HG03378 (cell line): ENCODE data around the gene CFAP92.
"Not testable (repeated sequence)": the region's sequence is repeated elsewhere in the genome, so short reads cannot be mapped to it uniquely, and the experiment has no call there.

Experiments
- ATAC-seq: cut with Tn5 transposase; IDR thresholded peaks from one replicate; pipeline ENCODE4 v1.9.1; 2021; ENCODE audit warnings: mild to moderate bottlenecking, moderate library complexity; ENCODE audit not compliant: unreplicated experiment

CFAP92 gene

GRCh38 chr3:128907706-128908445, 86.0 kb downstream of the CFAP92 start:
- ATAC-seq = no peak

- no peak for ATAC-seq
These were observed 86.9 kb downstream of the CFAP92 start for GRCh38 chr3:128906804-128907525.

GRCh38 chr3:128906031-128906803, 87.7 kb downstream of the CFAP92 start:
- ATAC-seq = no peak

DNA sequence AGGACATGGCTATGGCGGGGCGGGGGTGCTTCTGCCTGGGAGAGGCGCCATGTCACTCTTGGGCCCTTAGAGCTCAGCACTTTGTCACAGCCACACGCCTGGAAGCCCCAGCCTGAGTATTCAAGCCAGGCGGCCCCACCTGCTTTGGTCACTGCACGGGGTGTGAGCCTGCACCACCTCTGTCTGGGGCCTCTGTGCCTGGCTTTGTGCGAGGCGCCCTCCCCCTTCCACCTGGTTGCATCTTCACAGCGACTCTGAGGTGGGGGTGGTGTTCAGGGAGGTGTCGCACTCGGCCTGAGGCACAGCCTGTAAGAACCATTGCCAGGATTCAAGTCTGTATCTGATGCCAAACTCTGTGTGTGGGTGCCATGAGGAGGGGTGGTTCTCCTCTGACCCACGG, 90.4 kb downstream of the CFAP92 start:
- no peak for ATAC-seq

- ATAC-seq = no peak
These were observed 91.5 kb downstream of the CFAP92 start for GRCh38 chr3:128902426-128902825.

GRCh38 chr3:128895843-128896697, 97.8 kb downstream of the CFAP92 start:
- ATAC-seq = no peak

DNA sequence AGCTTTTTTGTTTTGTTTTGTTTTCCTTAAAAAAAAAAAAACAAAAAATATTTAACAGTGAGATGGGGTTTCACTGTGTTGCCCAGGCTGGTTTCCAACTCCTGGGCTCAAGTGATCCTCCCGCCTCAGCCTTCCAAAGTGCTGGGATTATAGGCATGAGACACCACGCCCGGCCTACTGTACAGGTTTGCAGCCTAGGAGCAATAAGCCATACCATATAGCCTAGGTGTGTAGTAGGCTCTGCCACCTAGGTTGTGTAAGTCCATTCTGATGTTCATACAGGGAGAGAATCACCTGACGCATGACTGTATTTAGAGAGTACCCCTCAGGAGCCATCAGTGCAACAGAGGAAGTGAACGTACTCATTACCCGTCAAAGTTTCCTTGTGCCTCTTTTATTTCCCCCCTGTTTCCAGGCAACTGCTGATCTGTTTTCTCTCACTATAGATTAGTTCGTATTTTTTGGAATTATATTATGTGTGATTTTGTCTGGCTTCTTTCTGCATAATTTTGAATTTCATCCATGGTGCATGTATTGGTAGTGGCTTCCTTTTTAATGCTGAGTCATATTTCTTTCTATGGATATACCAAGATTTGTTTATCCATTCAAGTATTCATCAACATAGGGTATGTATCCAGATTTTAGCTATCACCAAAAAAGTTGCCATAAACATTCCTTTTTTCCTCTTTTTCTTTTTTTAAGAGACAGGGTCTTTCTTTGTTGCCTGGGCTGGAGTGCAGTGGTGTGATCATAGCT, 104.6 kb downstream of the CFAP92 start:
- ATAC-seq = no peak

DNA sequence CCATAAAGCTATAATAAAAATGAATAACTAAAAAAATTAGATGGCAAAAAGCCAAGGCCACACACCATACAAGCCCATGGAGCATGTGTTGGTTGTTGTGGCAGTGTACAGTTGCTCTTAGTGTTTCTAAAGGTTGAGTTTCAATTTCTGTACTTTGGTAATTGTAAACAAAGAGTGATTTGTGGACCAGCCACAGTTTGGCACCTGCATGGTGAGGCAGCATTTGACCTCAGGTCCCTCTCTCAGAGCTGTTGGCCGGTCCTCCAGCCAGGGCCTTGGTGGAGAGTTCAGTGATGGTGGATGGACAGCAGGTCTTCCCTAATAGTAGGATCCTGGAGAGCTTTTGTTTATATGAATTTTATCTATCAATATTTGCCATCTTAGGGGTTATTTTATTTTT, 108.9 kb downstream of the CFAP92 start:
- no peak for ATAC-seq

GRCh38 chr3:128882719-128883118, 111.2 kb downstream of the CFAP92 start:
- ATAC-seq = no peak

- no peak for ATAC-seq
These were observed 112.3 kb downstream of the CFAP92 start for GRCh38 chr3:128881576-128881975.

- ATAC-seq = not testable (repeated sequence)
These were observed 113.4 kb downstream of the CFAP92 start for GRCh38 chr3:128880455-128880854.

GRCh38 chr3:128879991-128880390, 113.9 kb downstream of the CFAP92 start:
- ATAC-seq = no peak

GRCh38 chr3:128879125-128879969, 114.5 kb downstream of the CFAP92 start, which contains the start of gene ACAD9:
Gene ACAD9 (plus strand): TSS chr3:128879620. CDS start chr3:128879692, 72 bp downstream.
- peak; percentile 83 for ATAC-seq

DNA sequence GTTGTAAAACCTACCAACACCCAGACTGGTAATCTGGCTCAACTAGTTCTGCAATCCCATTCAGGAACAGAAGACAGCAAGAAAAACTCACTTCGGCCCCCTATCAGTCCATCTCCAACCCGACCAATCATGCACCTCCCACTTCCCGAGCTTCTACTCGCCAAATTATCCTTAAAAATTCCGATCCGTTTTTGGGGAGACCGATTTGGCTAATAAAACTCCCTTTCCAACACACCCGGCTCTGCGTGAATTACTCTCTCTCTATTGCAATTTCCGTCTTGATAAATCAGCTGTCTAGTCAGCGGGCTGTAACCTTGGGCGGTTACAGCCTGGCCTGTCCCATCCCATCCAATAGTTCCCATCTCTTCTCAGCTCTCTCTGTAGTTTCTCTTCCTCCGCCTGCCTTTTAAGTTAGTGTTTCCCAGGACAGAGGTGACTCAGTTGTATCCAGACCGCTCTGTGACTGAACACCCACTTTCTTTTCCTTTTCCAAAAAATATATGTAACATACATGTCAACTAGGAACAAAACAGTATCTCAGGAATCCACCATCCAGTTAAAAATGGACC, 115.2 kb downstream of the CFAP92 start:
- ATAC-seq = peak; percentile 8

DNA sequence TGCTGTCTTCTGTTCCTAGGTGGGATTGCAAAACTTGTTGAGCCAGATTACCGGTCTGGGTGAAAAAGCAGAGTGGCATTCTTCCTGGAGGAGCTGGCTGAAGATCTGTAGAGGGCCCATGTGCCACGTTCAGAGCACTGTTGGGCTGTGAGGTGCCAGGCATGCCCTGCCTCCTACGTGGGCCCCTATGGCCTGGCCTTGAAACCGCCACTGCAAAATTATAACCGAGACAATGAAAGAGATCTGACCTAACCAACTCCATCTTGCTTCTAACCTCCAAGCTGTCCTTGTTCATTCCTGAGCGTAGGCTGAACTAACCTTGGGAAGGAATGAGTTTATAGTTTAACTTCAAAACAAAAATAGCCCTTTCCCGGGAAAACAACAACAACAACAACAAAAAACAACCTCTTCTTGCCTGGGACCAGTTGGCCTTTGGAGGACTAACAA, 115.8 kb downstream of the CFAP92 start:
- ATAC-seq = no peak

DNA sequence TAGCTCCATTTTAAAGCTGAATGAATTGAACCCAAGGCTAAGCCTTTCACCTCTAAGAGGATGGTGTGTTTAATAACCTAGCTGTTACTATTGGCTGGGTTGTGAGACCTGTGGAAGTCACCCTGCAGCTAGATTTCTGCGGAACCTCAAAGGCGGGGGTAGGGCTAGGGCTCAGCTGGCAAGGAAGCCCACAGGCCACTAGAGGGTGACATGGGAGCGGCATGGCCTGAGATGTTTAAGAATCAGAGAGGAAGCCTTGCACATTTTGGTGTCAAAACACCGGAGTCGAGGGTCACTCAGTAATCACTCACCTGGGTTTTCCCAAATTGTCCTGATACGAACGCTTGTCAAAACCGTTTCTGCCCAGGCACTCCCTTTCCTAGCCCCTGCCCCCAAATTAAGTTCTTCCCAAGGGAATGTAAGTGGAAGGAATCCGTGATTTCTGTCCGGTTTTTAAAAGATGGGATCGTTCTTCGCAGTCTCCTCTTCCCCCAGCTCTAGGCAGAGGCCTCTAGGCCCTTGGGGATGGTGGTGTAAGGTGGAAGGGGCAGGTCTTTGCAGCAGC, 118.2 kb downstream of the CFAP92 start:
- no peak for ATAC-seq

- ATAC-seq = no peak
These were observed 119.2 kb downstream of the CFAP92 start for GRCh38 chr3:128874481-128875180.
